GM23338 (cell line): ENCODE results near the gene CADM4. TPM values are rescaled to one million over a fixed set of nuclear protein-coding genes. Genes with fewer than 3 reads are reported as not detected.

Experiments
- ATAC-seq: fragments of 200-7000 bp; cut with Tn5 transposase; 3 replicates; pipeline ENCODE4 v1.9.1; 2020
- DNase-seq: peaks from one replicate; pipeline ENCODE4 v3.0.0-alpha.2; 2015; ENCODE audit warnings: low spot score
- H2AFZ ChIP-seq: fragments of 200-600 bp; sonication (generic); 2 replicates; pipeline ENCODE4 v1.8.0; 2016; ENCODE audit warnings: antibody characterized with exemption, mild to moderate bottlenecking, moderate library complexity
- H3F3A ChIP-seq: fragments of 200-600 bp; sonication (generic); replicated peaks from 2 replicates; pipeline ENCODE4 v1.8.0; 2017; ENCODE audit warnings: antibody characterized with exemption, mixed run types, low read depth
- H3K27ac ChIP-seq: fragments of 200-600 bp; sonication (generic); 2 replicates; pipeline ENCODE4 v1.6.1; 2016; ENCODE audit warnings: low read depth
- H3K27me3 ChIP-seq: fragments of 200-600 bp; sonication (generic); 2 replicates; pipeline ENCODE4 v1.8.0; 2016; ENCODE audit warnings: mild to moderate bottlenecking, mixed run types, moderate library complexity; ENCODE audit not compliant: insufficient read depth
- H3K36me3 ChIP-seq: fragments of 200-600 bp; sonication (generic); 2 replicates; pipeline ENCODE4 v1.8.0; 2016; ENCODE audit warnings: mild to moderate bottlenecking; ENCODE audit not compliant: insufficient read depth
- H3K4me1 ChIP-seq: fragments of 200-600 bp; sonication (generic); 2 replicates; pipeline ENCODE4 v1.8.0; 2016; ENCODE audit warnings: mild to moderate bottlenecking, moderate library complexity; ENCODE audit not compliant: insufficient read depth
- H3K4me2 ChIP-seq: fragments of 200-600 bp; sonication (generic); 2 replicates; pipeline ENCODE4 v1.7.1; 2017; ENCODE audit warnings: mixed run types
- H3K4me3 ChIP-seq: fragments of 200-600 bp; sonication (generic); 2 replicates; pipeline ENCODE4 v1.6.1; 2016; ENCODE audit warnings: mixed run types
- H3K79me2 ChIP-seq: fragments of 200-600 bp; sonication (generic); replicated peaks from 2 replicates; pipeline ENCODE4 v1.8.0; 2017; ENCODE audit warnings: mild to moderate bottlenecking; ENCODE audit not compliant: insufficient read depth
- H3K9me2 ChIP-seq: fragments of 200-600 bp; sonication (generic); 2 replicates; pipeline ENCODE4 v1.8.0; 2017; ENCODE audit not compliant: insufficient read depth
- H4K20me1 ChIP-seq: fragments of 200-600 bp; sonication (generic); replicated peaks from 2 replicates; pipeline ENCODE4 v1.8.0; 2017; ENCODE audit warnings: mild to moderate bottlenecking; ENCODE audit not compliant: insufficient read depth
- H3K27ac Mint-ChIP-seq: 2 replicates; pipeline ENCODE4 v1.8.0; 2020; ENCODE audit warnings: inconsistent platforms, mild to moderate bottlenecking, moderate library complexity, mixed read lengths
- H3K27me3 Mint-ChIP-seq: 3 replicates; pipeline ENCODE4 v1.8.0; 2022; ENCODE audit warnings: low read depth, mild to moderate bottlenecking, moderate library complexity, mixed read lengths, inconsistent platforms; ENCODE audit not compliant: insufficient read depth, poor library complexity
- H3K36me3 Mint-ChIP-seq: 3 replicates; pipeline ENCODE4 v1.8.0; 2021; ENCODE audit warnings: low read depth, mild to moderate bottlenecking, inconsistent platforms, moderate library complexity, mixed read lengths
- H3K4me1 Mint-ChIP-seq: 3 replicates; pipeline ENCODE4 v1.8.0; 2020; ENCODE audit warnings: mild to moderate bottlenecking, inconsistent platforms, mixed read lengths
- H3K4me3 Mint-ChIP-seq: 3 replicates; pipeline ENCODE4 v1.8.0; 2021; ENCODE audit warnings: moderate library complexity, mild to moderate bottlenecking, inconsistent platforms, mixed read lengths
- H3K9me3 Mint-ChIP-seq: 3 replicates; pipeline ENCODE4 v1.8.0; 2020; ENCODE audit warnings: moderate library complexity, mild to moderate bottlenecking, inconsistent platforms, mixed read lengths
- CREB1 ChIP-seq: fragments of 250-450 bp; sonication (Bioruptor Pico); IDR thresholded peaks from 2 replicates; pipeline ENCODE4 v1.5.0; 2020; ENCODE audit warnings: low read depth, mild to moderate bottlenecking, moderate library complexity
- EZH2 ChIP-seq: fragments of 200-600 bp; sonication (generic); IDR thresholded peaks from one replicate; pipeline ENCODE4 v1.8.0; 2017; ENCODE audit warnings: antibody characterized with exemption, mild to moderate bottlenecking, low read depth; ENCODE audit not compliant: unreplicated experiment
- EZH2phosphoT487 ChIP-seq: fragments of 200-600 bp; sonication (generic); IDR thresholded peaks from one replicate; pipeline ENCODE4 v1.8.1; 2018; ENCODE audit warnings: antibody characterized with exemption; ENCODE audit not compliant: unreplicated experiment
- JUNB ChIP-seq: IDR thresholded peaks from one replicate; pipeline ENCODE4 v1.6.1; 2016; ENCODE audit warnings: antibody characterized with exemption; ENCODE audit not compliant: unreplicated experiment
- NANOG ChIP-seq: IDR thresholded peaks from 2 replicates; pipeline ENCODE4 v1.6.1; 2016; ENCODE audit warnings: antibody characterized with exemption, borderline replicate concordance
- POLR2AphosphoS5 ChIP-seq: IDR thresholded peaks from 2 replicates; pipeline ENCODE4 v1.6.1; 2016; ENCODE audit warnings: antibody characterized with exemption, low read depth
- ZNF114 ChIP-seq: fragments of 250-450 bp; sonication (Bioruptor Pico); IDR thresholded peaks from 2 replicates; pipeline ENCODE4 v1.5.0; 2020; ENCODE audit warnings: mild to moderate bottlenecking, moderate library complexity
- ZNF331 ChIP-seq: fragments of 250-450 bp; sonication (Bioruptor Pico); IDR thresholded peaks from 2 replicates; pipeline ENCODE4 v1.5.0; 2020; ENCODE audit warnings: low read depth, mild to moderate bottlenecking, moderate library complexity
- polyA plus RNA-seq: library from polyadenylated mRNA; unstranded; fragments of >200 nt; fragmentation: Nextera tagmentation; extraction: Ambion mirVana; gene quantifications from 2 replicates; pipeline ENCODE4 v1.2.1, GENCODE V29; 2016
- total RNA-seq: library from RNA; depleted of rRNA; stranded (reverse); fragments of >200 nt; shearing (Covaris generic); gene quantifications from 2 replicates; pipeline ENCODE4 v1.2.3, GENCODE V29; 2014
- TF ChIP-seq, protein P1 (sequence below): IDR thresholded peaks from 2 replicates; pipeline ENCODE4 v1.6.1; 2016; ENCODE audit warnings: antibody characterized with exemption
- TF ChIP-seq, protein P2 (sequence below), 2 experiments: fragments of 200-600 bp in 1 of 2; sonication (generic) in 1 of 2; conservative IDR thresholded peaks; 2 replicates each; pipeline versions ENCODE4 v1.5.1 to v1.6.1; 2016 to 2017; ENCODE audit warnings: antibody characterized with exemption in 2 of 2, low read depth in 2 of 2, mild to moderate bottlenecking in 2 of 2, moderate library complexity in 1 of 2
- TF ChIP-seq, protein P3 (sequence below): IDR thresholded peaks from one replicate; pipeline ENCODE4 v1.6.1; 2018; ENCODE audit warnings: antibody characterized with exemption; ENCODE audit not compliant: unreplicated experiment
- TF ChIP-seq, protein P4 (sequence below): fragments of 250-450 bp; sonication (Bioruptor Pico); IDR thresholded peaks from 2 replicates; pipeline ENCODE4 v1.5.0; 2020; ENCODE audit warnings: mild to moderate bottlenecking, moderate library complexity

CADM4 gene
- total and polyA plus RNA-seq, 2 experiments from 2014 or later, result 3.7 to 21.2 TPM

DNA sequence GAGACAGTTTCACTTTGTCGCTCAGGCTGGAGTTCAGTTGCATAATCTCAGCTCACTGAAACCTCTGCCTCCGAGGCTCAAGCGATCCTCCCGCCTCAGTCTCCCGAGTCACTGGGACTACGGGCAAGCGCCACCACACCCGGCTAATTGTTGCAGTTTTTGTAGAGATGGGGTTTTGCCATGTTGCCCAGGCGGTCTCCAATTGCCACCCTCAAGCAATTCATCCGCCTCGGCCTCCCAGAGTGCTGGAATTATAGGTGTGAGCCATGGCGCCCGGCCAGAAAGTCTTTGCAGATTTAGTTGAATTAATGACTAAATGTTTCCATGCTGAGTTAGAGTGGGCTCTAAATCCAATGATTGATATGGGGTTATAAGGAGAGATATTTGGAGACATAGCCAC lies 4.5 kb upstream of the CADM4 start (continued):
- TF ChIP-seq, protein P1, sequence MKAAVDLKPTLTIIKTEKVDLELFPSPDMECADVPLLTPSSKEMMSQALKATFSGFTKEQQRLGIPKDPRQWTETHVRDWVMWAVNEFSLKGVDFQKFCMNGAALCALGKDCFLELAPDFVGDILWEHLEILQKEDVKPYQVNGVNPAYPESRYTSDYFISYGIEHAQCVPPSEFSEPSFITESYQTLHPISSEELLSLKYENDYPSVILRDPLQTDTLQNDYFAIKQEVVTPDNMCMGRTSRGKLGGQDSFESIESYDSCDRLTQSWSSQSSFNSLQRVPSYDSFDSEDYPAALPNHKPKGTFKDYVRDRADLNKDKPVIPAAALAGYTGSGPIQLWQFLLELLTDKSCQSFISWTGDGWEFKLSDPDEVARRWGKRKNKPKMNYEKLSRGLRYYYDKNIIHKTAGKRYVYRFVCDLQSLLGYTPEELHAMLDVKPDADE, result no peak
- TF ChIP-seq POLR2AphosphoS5 (no peak), ZNF114 (no peak), CREB1 (CRISPR knock-in tag) (no peak), EZH2 (no peak), ZNF331 (CRISPR knock-in tag) (no peak), NANOG (no peak), JUNB (no peak)
- TF ChIP-seq, protein P2, sequence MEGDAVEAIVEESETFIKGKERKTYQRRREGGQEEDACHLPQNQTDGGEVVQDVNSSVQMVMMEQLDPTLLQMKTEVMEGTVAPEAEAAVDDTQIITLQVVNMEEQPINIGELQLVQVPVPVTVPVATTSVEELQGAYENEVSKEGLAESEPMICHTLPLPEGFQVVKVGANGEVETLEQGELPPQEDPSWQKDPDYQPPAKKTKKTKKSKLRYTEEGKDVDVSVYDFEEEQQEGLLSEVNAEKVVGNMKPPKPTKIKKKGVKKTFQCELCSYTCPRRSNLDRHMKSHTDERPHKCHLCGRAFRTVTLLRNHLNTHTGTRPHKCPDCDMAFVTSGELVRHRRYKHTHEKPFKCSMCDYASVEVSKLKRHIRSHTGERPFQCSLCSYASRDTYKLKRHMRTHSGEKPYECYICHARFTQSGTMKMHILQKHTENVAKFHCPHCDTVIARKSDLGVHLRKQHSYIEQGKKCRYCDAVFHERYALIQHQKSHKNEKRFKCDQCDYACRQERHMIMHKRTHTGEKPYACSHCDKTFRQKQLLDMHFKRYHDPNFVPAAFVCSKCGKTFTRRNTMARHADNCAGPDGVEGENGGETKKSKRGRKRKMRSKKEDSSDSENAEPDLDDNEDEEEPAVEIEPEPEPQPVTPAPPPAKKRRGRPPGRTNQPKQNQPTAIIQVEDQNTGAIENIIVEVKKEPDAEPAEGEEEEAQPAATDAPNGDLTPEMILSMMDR (conservative IDR thresholded peaks at IDR 0.05; ENCODE audit: low read depth in 2 of 2), result no peak
- TF ChIP-seq, protein P3, sequence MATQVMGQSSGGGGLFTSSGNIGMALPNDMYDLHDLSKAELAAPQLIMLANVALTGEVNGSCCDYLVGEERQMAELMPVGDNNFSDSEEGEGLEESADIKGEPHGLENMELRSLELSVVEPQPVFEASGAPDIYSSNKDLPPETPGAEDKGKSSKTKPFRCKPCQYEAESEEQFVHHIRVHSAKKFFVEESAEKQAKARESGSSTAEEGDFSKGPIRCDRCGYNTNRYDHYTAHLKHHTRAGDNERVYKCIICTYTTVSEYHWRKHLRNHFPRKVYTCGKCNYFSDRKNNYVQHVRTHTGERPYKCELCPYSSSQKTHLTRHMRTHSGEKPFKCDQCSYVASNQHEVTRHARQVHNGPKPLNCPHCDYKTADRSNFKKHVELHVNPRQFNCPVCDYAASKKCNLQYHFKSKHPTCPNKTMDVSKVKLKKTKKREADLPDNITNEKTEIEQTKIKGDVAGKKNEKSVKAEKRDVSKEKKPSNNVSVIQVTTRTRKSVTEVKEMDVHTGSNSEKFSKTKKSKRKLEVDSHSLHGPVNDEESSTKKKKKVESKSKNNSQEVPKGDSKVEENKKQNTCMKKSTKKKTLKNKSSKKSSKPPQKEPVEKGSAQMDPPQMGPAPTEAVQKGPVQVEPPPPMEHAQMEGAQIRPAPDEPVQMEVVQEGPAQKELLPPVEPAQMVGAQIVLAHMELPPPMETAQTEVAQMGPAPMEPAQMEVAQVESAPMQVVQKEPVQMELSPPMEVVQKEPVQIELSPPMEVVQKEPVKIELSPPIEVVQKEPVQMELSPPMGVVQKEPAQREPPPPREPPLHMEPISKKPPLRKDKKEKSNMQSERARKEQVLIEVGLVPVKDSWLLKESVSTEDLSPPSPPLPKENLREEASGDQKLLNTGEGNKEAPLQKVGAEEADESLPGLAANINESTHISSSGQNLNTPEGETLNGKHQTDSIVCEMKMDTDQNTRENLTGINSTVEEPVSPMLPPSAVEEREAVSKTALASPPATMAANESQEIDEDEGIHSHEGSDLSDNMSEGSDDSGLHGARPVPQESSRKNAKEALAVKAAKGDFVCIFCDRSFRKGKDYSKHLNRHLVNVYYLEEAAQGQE, result no peak

DNA sequence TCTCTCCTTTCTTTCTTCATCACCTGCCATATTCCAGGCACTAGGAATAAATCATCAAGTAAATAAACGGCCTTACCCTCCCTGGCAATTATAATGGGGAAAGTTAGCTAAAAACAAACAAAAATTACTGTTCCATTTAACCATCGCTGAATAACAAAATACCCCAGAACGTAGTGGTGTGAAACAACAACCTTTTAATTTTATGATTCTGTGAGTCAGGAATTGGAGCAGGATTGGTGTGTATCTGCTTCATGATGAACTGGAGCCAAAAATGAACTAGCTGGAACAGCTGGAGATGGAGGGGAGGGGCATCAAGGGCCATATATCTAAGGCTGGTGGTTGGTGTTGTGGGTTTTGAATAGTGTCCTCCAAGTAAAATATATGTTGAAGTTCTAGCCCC lies 3.7 kb upstream of the CADM4 start:
- Histone ChIP-seq H3K9me2 (no peaks in the 10 kb centered on the region), H3K4me1 (peaks cover 6% of the 10 kb centered on the region; the same call in 1 of the 2 replicates), H3F3A (no peaks in the 10 kb centered on the region), H3K4me2 (no peak overlapping the region), H3K27ac (no peak overlapping the region), H3K27me3 (peaks cover 37% of the 10 kb centered on the region), H3K79me2 (no peaks in the 10 kb centered on the region), H3K36me3 (no peaks in the 10 kb centered on the region; the same call in none of the 2 replicates), H3K4me3 (no peak overlapping the region), H2AFZ (no peak overlapping the region), H4K20me1 (peaks cover 4% of the 10 kb centered on the region; the same call in 1 of the 2 replicates)
- Mint-ChIP-seq H3K36me3 (peaks cover 33% of the 10 kb centered on the region), H3K27ac (no peak overlapping the region), H3K9me3 (peaks cover 24% of the 10 kb centered on the region), H3K4me1 (peaks cover 15% of the 10 kb centered on the region), H3K4me3 (no peak overlapping the region), H3K27me3 (peaks cover 42% of the 10 kb centered on the region)
- DNase-seq (no peak), ATAC-seq (no peak)
- TF ChIP-seq, protein P4, sequence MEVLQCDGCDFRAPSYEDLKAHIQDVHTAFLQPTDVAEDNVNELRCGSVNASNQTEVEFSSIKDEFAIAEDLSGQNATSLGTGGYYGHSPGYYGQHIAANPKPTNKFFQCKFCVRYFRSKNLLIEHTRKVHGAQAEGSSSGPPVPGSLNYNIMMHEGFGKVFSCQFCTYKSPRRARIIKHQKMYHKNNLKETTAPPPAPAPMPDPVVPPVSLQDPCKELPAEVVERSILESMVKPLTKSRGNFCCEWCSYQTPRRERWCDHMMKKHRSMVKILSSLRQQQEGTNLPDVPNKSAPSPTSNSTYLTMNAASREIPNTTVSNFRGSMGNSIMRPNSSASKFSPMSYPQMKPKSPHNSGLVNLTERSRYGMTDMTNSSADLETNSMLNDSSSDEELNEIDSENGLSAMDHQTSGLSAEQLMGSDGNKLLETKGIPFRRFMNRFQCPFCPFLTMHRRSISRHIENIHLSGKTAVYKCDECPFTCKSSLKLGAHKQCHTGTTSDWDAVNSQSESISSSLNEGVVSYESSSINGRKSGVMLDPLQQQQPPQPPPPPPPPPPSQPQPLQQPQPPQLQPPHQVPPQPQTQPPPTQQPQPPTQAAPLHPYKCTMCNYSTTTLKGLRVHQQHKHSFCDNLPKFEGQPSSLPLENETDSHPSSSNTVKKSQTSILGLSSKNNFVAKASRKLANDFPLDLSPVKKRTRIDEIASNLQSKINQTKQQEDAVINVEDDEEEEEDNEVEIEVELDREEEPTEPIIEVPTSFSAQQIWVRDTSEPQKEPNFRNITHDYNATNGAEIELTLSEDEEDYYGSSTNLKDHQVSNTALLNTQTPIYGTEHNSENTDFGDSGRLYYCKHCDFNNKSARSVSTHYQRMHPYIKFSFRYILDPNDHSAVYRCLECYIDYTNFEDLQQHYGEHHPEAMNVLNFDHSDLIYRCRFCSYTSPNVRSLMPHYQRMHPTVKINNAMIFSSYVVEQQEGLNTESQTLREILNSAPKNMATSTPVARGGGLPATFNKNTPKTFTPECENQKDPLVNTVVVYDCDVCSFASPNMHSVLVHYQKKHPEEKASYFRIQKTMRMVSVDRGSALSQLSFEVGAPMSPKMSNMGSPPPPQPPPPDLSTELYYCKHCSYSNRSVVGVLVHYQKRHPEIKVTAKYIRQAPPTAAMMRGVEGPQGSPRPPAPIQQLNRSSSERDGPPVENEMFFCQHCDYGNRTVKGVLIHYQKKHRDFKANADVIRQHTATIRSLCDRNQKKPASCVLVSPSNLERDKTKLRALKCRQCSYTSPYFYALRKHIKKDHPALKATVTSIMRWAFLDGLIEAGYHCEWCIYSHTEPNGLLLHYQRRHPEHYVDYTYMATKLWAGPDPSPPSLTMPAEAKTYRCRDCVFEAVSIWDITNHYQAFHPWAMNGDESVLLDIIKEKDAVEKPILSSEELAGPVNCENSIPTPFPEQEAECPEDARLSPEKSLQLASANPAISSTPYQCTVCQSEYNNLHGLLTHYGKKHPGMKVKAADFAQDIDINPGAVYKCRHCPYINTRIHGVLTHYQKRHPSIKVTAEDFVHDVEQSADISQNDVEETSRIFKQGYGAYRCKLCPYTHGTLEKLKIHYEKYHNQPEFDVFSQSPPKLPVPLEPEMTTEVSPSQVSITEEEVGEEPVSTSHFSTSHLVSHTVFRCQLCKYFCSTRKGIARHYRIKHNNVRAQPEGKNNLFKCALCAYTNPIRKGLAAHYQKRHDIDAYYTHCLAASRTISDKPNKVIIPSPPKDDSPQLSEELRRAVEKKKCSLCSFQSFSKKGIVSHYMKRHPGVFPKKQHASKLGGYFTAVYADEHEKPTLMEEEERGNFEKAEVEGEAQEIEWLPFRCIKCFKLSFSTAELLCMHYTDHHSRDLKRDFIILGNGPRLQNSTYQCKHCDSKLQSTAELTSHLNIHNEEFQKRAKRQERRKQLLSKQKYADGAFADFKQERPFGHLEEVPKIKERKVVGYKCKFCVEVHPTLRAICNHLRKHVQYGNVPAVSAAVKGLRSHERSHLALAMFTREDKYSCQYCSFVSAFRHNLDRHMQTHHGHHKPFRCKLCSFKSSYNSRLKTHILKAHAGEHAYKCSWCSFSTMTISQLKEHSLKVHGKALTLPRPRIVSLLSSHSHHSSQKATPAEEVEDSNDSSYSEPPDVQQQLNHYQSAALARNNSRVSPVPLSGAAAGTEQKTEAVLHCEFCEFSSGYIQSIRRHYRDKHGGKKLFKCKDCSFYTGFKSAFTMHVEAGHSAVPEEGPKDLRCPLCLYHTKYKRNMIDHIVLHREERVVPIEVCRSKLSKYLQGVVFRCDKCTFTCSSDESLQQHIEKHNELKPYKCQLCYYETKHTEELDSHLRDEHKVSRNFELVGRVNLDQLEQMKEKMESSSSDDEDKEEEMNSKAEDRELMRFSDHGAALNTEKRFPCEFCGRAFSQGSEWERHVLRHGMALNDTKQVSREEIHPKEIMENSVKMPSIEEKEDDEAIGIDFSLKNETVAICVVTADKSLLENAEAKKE, result no peak
- TF ChIP-seq EZH2 (no peak), EZH2phosphoT487 (no peak), CREB1 (CRISPR knock-in tag) (no peak)
